Ovary (tissue), 9 donors: ENCODE data around the gene CCDC137. TPM values are rescaled to one million over a fixed set of nuclear protein-coding genes. Genes with fewer than 3 reads are reported as not detected.

Experiments
- DNase-seq, 5 donors: peaks; one replicate each; pipeline ENCODE4 v3.0.0-alpha.2; 2019 to 2020
- H3K27ac ChIP-seq, 2 donors: fragments of 200-600 bp; one replicate each; pipeline versions ENCODE4 v1.5.1 to v1.8.0; 2019 to 2022
- H3K27me3 ChIP-seq: fragments of 200-600 bp; one replicate; pipeline ENCODE4 v1.8.0; 2022
- H3K36me3 ChIP-seq: fragments of 200-600 bp; sonication (generic); one replicate; pipeline ENCODE4 v1.5.1; 2019
- H3K4me1 ChIP-seq: one replicate; pipeline ENCODE4 v1.8.1; 2013; ENCODE audit warnings: mild to moderate bottlenecking, moderate library complexity; ENCODE audit not compliant: insufficient read depth
- H3K4me3 ChIP-seq: fragments of 200-600 bp; sonication (generic); one replicate; pipeline ENCODE4 v1.5.1; 2017
- H3K9me3 ChIP-seq, 2 donors: fragments of 200-600 bp in 1 of 2; sonication (generic) in 1 of 2; one replicate each; pipeline versions ENCODE4 v1.5.1 to v1.8.1; 2013 to 2019; ENCODE audit warnings: mild to moderate bottlenecking in 1 of 2, moderate library complexity in 1 of 2
- CTCF ChIP-seq, 3 donors: fragments of 450-650 bp in 2 of 3; fragments of 200-600 bp in 1 of 3; IDR thresholded peaks; one replicate each; pipeline versions ENCODE4 v1.5.1 to v1.8.0; 2016 to 2022; ENCODE audit warnings: antibody characterized with exemption in 3 of 3, mild to moderate bottlenecking in 1 of 3
- EP300 ChIP-seq: sonication (generic); formaldehyde crosslinking; IDR thresholded peaks from one replicate; pipeline ENCODE4 v1.6.1; 2017; ENCODE audit warnings: antibody characterized with exemption
- POLR2A ChIP-seq: fragments of 450-650 bp; IDR thresholded peaks from one replicate; pipeline ENCODE4 v1.6.1; 2017; ENCODE audit warnings: antibody characterized with exemption, mild to moderate bottlenecking, moderate library complexity
- WGBS, 3 donors: extraction: QIAGEN DNeasy Blood & Tissue Kit in 1 of 3; methylation state at CpG; one replicate each; pipeline versions ENCODE4 v1.1.5 to v1.1.7; 2013 to 2017; 5-methylcytosine and 5-hydroxymethylcytosine counted together
- intact Hi-C, 4 donors: fragments of 100-400 bp; cut with DNase I; formaldehyde crosslinking; loops; one replicate each; pipeline versions ENCODE4 v1.11.0 to v1.15.1; 2022 to 2023
- polyA plus RNA-seq, 2 donors: library from polyadenylated mRNA; stranded (reverse); fragments of 200-250 nt in 1 of 2; fragments of 350-450 nt in 1 of 2; fragmentation: Illumina TruSeq in 1 of 2; extraction: RNeasy Lipid Tissue Mini Kit (QIAGEN cat#74804) in 1 of 2; gene quantifications; one replicate each; pipeline ENCODE4 v1.2.3, GENCODE V29; 2013 to 2014
- total RNA-seq, 7 donors: library from RNA; depleted of rRNA in 2 of 7; stranded (reverse); fragments of >200 nt in 2 of 7; fragmentation: NEBNext Ultra II Directional in 3 of 7; extraction: Animal tissue kit (Norgen Biotek cat#: 25700) in 3 of 7; gene quantifications; one replicate each; pipeline versions ENCODE4 v1.1.0 to v1.2.4, GENCODE V29; 2016 to 2023
- donor health status: DM: no; HTN: no; CAD: no; lungs with moderate emphysema.
- donor health status: DM: no; HTN: no; CAD: no.
- donor health status: Bipolar disorder and iron deficiency.
- donor health status: DM: yes; HTN: yes; CAD: no.
- donor health status: DM: no; HTN: no; CAD: no.
- donor health status: DM: yes; HTN: yes; CAD: no.

The CCDC137 gene
- total and polyA plus RNA-seq, 9 donors, result 5.1 to 17.8 (median 9.4) TPM

GRCh38 chr17:81682565-81683207, 16.1 kb downstream of the CCDC137 start:
- TF ChIP-seq POLR2A (no peak), EP300 (no peak), CTCF (IDR thresholded peaks at IDR 0.05) (no peak)
- peak overlapping the region in 1 of 2 donors; percentile 8 for H3K27ac ChIP-seq
- peaks cover 10% of the 10 kb centered on the region for H3K4me1 ChIP-seq
- no peaks in the 10 kb centered on the region for H3K9me3 ChIP-seq
- WGBS, 3 donors, result 27 to 35% (median 29%) methylated on average over 19 of the region's 19 CpGs
- DNase-seq, result no peak
- H3K4me3 ChIP-seq, result peak overlapping the region; percentile 100
- H3K36me3 ChIP-seq, result no peaks in the 10 kb centered on the region
- H3K27me3 ChIP-seq, result no peaks in the 10 kb centered on the region
- intact Hi-C loops, result no loop called here

GRCh38 chr17:81683208-81683583, 16.7 kb downstream of the CCDC137 start:
- peak overlapping the region; percentile 100 for H3K4me3 ChIP-seq
- TF ChIP-seq EP300, result no peak
- TF ChIP-seq POLR2A, result no peak
- no peak for TF ChIP-seq CTCF (IDR thresholded peaks at IDR 0.05)
- H3K27ac ChIP-seq, result peak overlapping the region; percentile 8 to 39
- H3K36me3 ChIP-seq, result no peaks in the 10 kb centered on the region
- H3K9me3 ChIP-seq, result no peaks in the 10 kb centered on the region
- intact Hi-C loops, result no loop called here
- H3K27me3 ChIP-seq, result no peaks in the 10 kb centered on the region
- peaks cover 10% of the 10 kb centered on the region for H3K4me1 ChIP-seq
- no peak for DNase-seq
- 0 to 1% (median 1%) methylated on average over 30 to 37 of the region's 37 CpGs for WGBS, 3 donors

- H3K9me3 ChIP-seq, result no peaks in the 10 kb centered on the region
- H3K4me3 ChIP-seq, result peak within 1 kb of the TSS; percentile 100
- WGBS, 3 donors, result 0 to 1% (median 1%) methylated on average over 66 to 112 of the region's 112 CpGs
- H3K27me3 ChIP-seq, result no peaks in the 10 kb centered on the region
- intact Hi-C loops, result no loop called here
- DNase-seq, result peak; percentile 97 to 99 (median 98)
- H3K27ac ChIP-seq, result peak within 1 kb of the TSS; percentile 8 to 39
- TF ChIP-seq POLR2A (peak; percentile 45), CTCF (IDR thresholded peaks at IDR 0.05) (no peak), EP300 (no peak)
- peaks cover 10% of the 10 kb centered on the region for H3K4me1 ChIP-seq
- H3K36me3 ChIP-seq, result no peaks in the 10 kb centered on the region
These were observed 17.3 kb downstream of the CCDC137 start, which contains the start of the genes ARL16 and HGS for GRCh38 chr17:81683584-81684441. TSS of gene ARL16 (minus strand) at chr17:81683797. CDS start at chr17:81683753, 44 bp downstream. TSS of gene HGS (plus strand) at chr17:81684011. CDS start at chr17:81684067, 56 bp downstream.

GRCh38 chr17:81684442-81684911, 17.9 kb downstream of the CCDC137 start:
- Histone ChIP-seq H3K27ac (no peak overlapping the region), H3K4me3 (peak overlapping the region; percentile 100), H3K27me3 (no peaks in the 10 kb centered on the region), H3K4me1 (peaks cover 10% of the 10 kb centered on the region), H3K9me3 (no peaks in the 10 kb centered on the region), H3K36me3 (no peaks in the 10 kb centered on the region)
- intact Hi-C loops, result no loop called here
- DNase-seq, result no peak
- TF ChIP-seq POLR2A (no peak), CTCF (IDR thresholded peaks at IDR 0.05) (no peak), EP300 (no peak)
- WGBS, 3 donors, result 1 to 4% (median 3%) methylated on average over 16 of the region's 16 CpGs
